Stimulated activated CD4-positive, alpha-beta T cell treated with anti-CD3 and anti-CD28 coated beads, TNF-alpha, amount 100 ng/mL, for 24 hours (primary cell): ENCODE data around the gene ZC3H7B.
"Not testable (repeated sequence)": the region's sequence is repeated elsewhere in the genome, so short reads cannot be mapped to it uniquely, and the experiment has no call there.

Experiments used
- DNase-seq, 3 experiments: peaks; one replicate each; pipeline ENCODE4 v3.0.0-alpha.2; 2020; ENCODE audit warnings: low read depth in 3 of 3

ZC3H7B gene, protein sequence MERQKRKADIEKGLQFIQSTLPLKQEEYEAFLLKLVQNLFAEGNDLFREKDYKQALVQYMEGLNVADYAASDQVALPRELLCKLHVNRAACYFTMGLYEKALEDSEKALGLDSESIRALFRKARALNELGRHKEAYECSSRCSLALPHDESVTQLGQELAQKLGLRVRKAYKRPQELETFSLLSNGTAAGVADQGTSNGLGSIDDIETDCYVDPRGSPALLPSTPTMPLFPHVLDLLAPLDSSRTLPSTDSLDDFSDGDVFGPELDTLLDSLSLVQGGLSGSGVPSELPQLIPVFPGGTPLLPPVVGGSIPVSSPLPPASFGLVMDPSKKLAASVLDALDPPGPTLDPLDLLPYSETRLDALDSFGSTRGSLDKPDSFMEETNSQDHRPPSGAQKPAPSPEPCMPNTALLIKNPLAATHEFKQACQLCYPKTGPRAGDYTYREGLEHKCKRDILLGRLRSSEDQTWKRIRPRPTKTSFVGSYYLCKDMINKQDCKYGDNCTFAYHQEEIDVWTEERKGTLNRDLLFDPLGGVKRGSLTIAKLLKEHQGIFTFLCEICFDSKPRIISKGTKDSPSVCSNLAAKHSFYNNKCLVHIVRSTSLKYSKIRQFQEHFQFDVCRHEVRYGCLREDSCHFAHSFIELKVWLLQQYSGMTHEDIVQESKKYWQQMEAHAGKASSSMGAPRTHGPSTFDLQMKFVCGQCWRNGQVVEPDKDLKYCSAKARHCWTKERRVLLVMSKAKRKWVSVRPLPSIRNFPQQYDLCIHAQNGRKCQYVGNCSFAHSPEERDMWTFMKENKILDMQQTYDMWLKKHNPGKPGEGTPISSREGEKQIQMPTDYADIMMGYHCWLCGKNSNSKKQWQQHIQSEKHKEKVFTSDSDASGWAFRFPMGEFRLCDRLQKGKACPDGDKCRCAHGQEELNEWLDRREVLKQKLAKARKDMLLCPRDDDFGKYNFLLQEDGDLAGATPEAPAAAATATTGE

GRCh38 chr22:41301085-41302020 lies at the start of gene ZC3H7B:
Gene ZC3H7B (plus strand): TSS chr22:41301525. CDS start chr22:41320661, 19,136 bp downstream.
- peak; percentile 64 to 81 (median 69) for DNase-seq

DNA sequence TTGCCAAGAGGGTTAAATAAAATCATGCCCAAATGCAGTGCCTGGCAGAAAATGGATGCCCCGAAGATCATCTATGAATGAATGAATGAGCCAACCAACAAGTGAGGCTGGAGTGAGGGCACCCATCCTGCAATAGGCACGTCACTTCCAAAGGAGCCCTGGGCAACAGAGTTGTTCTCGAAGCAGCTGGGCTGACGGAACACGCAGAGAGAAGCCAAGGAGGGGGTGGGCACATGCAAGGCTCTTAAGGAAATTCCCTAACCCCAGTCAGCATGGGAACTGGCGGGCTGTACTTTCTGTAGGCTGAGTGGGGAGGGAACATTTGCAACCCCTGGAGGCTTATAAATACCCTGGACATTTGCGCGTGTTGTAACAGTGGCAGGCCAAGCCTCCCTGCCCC lies 49.0 kb upstream of the ZC3H7B start:
- no peak for DNase-seq

- no peak for DNase-seq
Observed at GRCh38 chr22:41254230-41254629, 47.1 kb upstream of the ZC3H7B start.

- no peak for DNase-seq
Observed at GRCh38 chr22:41256254-41257253, 44.8 kb upstream of the ZC3H7B start.

DNA sequence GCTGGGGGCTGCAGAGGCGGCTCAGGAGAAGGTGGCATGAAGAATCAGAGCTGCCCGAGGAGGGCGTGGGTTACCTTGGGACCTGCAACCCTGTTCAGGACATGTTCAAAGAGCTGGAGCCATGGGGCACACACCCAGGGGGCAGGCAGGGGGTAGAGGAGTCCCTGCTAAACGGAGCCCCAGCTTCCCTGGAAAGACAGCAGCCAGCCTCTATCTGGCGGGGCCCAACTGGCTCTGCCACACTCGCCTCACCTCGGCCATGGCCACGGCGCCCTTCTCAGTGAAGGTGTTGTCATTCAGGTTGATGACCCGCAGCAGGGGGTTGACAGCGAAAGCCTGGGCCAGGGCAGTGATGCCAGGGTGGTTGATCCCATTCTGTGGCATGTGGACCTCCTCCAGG lies 43.6 kb upstream of the ZC3H7B start:
- no peak for DNase-seq

GRCh38 chr22:41259756-41260155 lies 41.6 kb upstream of the ZC3H7B start:
- not testable (repeated sequence) for DNase-seq

- DNase-seq = no peak
Observed at GRCh38 chr22:41260871-41261270, 40.5 kb upstream of the ZC3H7B start.

- DNase-seq = no peak
Observed at GRCh38 chr22:41261541-41262249, 39.6 kb upstream of the ZC3H7B start.

DNA sequence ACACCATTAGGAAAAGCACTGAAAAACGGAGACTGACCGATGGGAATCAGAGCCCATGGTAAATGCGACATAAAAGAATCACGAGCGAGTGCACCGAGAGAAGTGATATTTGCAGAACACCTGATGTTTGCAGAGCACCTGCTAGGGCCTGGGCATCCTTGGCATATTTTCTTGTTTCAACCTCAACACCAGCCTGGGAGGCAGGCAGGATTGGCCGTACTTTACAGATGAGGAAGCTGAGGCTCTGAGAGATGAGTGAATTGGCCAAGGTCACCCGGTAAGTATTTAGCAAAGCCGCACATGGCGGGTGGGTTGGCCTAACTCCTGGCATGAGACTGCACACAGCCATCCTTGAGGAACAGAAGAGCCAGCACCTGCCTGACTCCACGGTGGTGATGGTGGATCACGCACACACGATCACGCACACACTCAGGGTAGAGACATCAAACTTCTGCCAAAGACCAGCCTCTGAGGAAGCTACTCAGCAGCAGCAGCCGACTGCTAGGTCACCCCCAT lies 39.0 kb upstream of the ZC3H7B start:
- DNase-seq = no peak

DNA sequence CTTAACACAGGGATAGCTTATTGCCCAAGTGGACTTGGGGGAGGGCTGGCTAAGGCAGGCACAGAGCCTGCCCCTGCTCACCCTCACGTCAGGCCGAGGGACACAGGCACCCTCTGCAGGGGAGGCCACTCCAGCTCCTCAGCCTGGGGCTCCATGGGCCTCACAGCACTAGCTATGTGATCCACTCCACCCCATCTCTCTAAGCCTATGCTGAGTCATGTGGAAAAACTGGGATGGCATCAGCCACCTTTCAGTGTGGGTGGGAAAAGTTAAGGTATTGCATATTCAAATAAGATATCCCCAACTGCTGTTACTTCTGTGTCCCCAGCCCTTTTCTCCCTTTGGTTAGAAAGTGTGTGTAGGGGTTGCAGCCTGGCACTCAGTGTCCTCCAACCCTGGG lies 37.6 kb upstream of the ZC3H7B start:
- no peak for DNase-seq

DNA sequence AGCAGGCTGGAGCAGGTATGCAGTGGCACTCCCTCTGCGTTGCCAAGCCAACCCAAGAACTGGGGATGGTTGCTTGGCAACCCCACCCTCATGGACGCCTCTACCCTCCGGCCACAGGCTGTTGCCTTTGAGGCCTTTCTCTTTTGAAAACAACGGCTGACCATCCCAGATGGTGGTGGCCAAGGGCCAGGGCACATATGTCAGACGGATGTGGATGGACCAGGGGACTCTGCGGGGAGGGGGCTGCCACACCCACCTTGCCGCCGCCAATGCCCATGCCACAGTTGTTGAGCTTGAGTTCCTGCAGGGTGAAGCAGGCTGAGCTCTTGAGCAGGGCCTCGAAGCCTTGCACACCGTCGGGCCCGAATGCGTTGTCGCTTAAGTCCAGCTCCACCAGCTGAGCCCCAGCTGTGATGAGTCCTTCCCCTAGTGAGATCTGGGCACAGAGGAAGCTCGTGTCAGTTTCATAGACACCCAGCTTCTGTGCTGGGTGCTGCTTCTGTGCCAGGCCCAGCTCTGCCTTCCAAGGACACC lies 36.9 kb upstream of the ZC3H7B start:
- no peak for DNase-seq

DNA sequence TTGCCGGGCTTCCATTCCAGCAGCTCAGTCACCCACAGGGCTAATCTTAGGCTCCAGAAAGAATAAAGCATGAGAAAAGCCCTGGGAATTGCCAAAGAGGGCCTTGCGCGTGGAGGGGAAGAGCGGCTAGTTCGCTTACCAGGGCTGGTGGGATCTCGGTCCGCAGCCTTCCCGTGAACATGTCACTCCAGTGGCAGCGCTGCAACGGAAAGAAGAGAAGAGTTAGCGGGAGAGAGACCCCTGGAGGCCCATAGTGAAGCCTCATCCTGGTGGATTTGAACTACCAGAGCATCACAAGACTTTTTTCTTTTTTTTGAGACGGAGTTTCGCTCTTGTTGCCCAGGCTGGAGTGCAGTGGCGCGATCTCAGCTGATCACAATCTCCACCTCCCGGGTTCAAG lies 33.4 kb upstream of the ZC3H7B start:
- no peak for DNase-seq

GRCh38 chr22:41271787-41272186 lies 29.5 kb upstream of the ZC3H7B start:
- DNase-seq = no peak

GRCh38 chr22:41273128-41273527 lies 28.2 kb upstream of the ZC3H7B start:
- no peak for DNase-seq

- no peak for DNase-seq
Observed at GRCh38 chr22:41274856-41275255, 26.5 kb upstream of the ZC3H7B start.

GRCh38 chr22:41280065-41280464 lies 21.3 kb upstream of the ZC3H7B start:
- DNase-seq = no peak

GRCh38 chr22:41280854-41281253 lies 20.5 kb upstream of the ZC3H7B start:
- no peak for DNase-seq

DNA sequence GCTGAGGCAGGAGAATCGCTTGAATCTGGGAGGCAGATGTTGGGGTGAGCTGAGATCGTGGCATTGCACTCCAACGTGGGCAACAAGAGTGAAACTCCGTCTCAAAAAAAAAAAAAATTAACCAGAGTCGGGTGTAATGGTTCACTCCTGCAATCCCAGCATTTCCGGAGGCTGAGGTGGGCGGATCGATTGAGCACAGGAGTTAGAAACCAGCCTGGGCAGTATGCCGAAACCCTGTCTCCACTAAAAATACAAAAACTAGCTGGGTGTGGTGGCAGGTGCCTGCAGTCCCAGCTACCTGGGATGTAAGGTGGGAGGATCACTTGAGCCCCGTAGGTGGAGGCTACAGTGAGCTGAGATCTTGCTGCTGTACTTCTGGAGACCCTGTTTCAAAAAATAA lies 16.9 kb upstream of the ZC3H7B start:
- DNase-seq = no peak

DNA sequence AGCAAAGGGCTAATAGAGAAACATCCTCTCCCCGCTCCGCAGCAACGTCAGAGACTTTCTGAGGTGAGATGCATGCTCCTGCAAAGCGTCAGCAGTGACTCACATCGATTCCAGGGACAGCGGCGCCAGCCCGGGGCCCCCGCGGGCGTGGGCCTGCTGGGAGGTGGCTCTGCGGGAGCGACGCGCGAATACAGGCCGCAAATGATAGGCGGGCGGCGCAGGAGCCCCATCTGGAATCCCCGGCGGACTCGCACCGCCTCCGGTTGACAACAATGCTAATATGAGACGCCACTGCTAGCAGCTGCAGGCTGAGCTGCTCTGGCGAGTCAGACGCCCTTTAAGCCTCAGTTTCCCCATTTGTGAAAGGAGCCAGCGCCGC lies 15.9 kb upstream of the ZC3H7B start:
- DNase-seq = peak; percentile 80 to 89 (median 84)
